H1 (cell line): ENCODE measurements around the gene SYNJ1. TPM values are rescaled to one million over a fixed set of nuclear protein-coding genes. Genes with fewer than 3 reads are reported as not detected.

Experiments
- CTCF ChIA-PET: fragments of 300-600 bp; sonication (Branson Sonifier 250); formaldehyde crosslinking; loops from one replicate; lab custom pipeline; 2021; ENCODE audit not compliant: partially characterized antibody; lab: Charles Lee
- POLR2A ChIA-PET: fragments of 300-600 bp; sonication (Branson Sonifier 250); formaldehyde crosslinking; loops from one replicate; lab custom pipeline; 2021; ENCODE audit warnings: inconsistent platforms; ENCODE audit not compliant: partially characterized antibody; lab: Charles Lee
- DNase-seq, 2 experiments: peaks; one replicate each; pipeline versions ENCODE4 v3.0.0 to v3.0.0-alpha.2; 2010 to 2022; ENCODE audit warnings: low spot score in 2 of 2, low read depth in 1 of 2, mixed read lengths in 1 of 2
- FAIRE-seq: peaks from 2 replicates; lab custom pipeline; 2011; peaks lifted over from hg19 to GRCh38; lab: Jason Lieb, UNC
- H2AFZ ChIP-seq: 2 replicates; pipeline ENCODE4 v1.8.1; 2012; ENCODE audit warnings: low read length, inconsistent platforms
- H2AK5ac ChIP-seq: 2 replicates; pipeline ENCODE4 v1.6.1; 2013; ENCODE audit warnings: low read depth, low read length
- H2BK120ac ChIP-seq: replicated peaks from 2 replicates; pipeline ENCODE3; 2013; ENCODE audit warnings: low read depth, low read length, inconsistent platforms
- H2BK12ac ChIP-seq: 2 replicates; pipeline ENCODE4 v1.6.1; 2013; ENCODE audit warnings: low read depth, low read length
- H2BK15ac ChIP-seq: 2 replicates; pipeline ENCODE4 v1.6.1; 2013; ENCODE audit warnings: low read length
- H2BK20ac ChIP-seq: 2 replicates; pipeline ENCODE4 v1.6.1; 2013; ENCODE audit warnings: low read length
- H2BK5ac ChIP-seq: 2 replicates; pipeline ENCODE4 v1.6.1; 2013; ENCODE audit warnings: low read depth, low read length
- H3K14ac ChIP-seq: 2 replicates; pipeline ENCODE4 v1.6.1; 2013; ENCODE audit warnings: inconsistent platforms; ENCODE audit not compliant: insufficient read length
- H3K18ac ChIP-seq: 2 replicates; pipeline ENCODE4 v1.6.1; 2013; ENCODE audit warnings: low read length; ENCODE audit errors: extremely low read depth
- H3K23ac ChIP-seq: 2 replicates; pipeline ENCODE4 v1.6.1; 2013; ENCODE audit warnings: inconsistent platforms; ENCODE audit not compliant: insufficient read length
- H3K23me2 ChIP-seq: 2 replicates; pipeline ENCODE4 v1.6.1; 2013; ENCODE audit warnings: low read depth, low read length
- H3K27ac ChIP-seq: 2 replicates; pipeline ENCODE4 v1.6.1; 2011; ENCODE audit warnings: low read depth, low read length, inconsistent platforms
- H3K27me3 ChIP-seq, 4 experiments: replicated peaks in 1 of 4; 1 replicate in 1 of 4; 2 replicates in 3 of 4; pipeline versions ENCODE4 v1.6.1 to v1.8.1; 2011 to 2013; ENCODE audit warnings: low read length in 3 of 4, mild to moderate bottlenecking in 3 of 4, inconsistent platforms in 2 of 4, mixed read lengths in 2 of 4, moderate library complexity in 1 of 4; ENCODE audit not compliant: control insufficient read depth in 3 of 4, insufficient read depth in 3 of 4; ENCODE audit errors: extremely low read depth in 1 of 4
- H3K36me3 ChIP-seq, 4 experiments: 2 replicates each; pipeline versions ENCODE4 v1.6.1 to v1.8.1; 2011 to 2013; ENCODE audit warnings: mild to moderate bottlenecking in 4 of 4, low read length in 3 of 4, moderate library complexity in 2 of 4, control low read depth in 1 of 4, inconsistent platforms in 1 of 4; ENCODE audit not compliant: insufficient read depth in 4 of 4, control insufficient read depth in 2 of 4
- H3K4ac ChIP-seq: replicated peaks from 2 replicates; pipeline ENCODE3; 2013; ENCODE audit warnings: low read length, low read depth, mixed read lengths, inconsistent platforms; ENCODE audit not compliant: insufficient read length
- H3K4me1 ChIP-seq, 4 experiments: replicated peaks in 1 of 4; 1 replicate in 1 of 4; 2 replicates in 3 of 4; pipeline versions ENCODE4 v1.6.1 to v1.8.1; 2011 to 2013; ENCODE audit warnings: low read length in 3 of 4, inconsistent platforms in 2 of 4, mixed read lengths in 1 of 4; ENCODE audit not compliant: insufficient read depth in 4 of 4, control insufficient read depth in 3 of 4
- H3K4me2 ChIP-seq, 2 experiments: 2 replicates each; pipeline versions ENCODE4 v1.6.1 to v1.8.1; 2011 to 2013; ENCODE audit warnings: low read depth in 2 of 2, low read length in 2 of 2, control low read depth in 1 of 2, inconsistent platforms in 1 of 2, mild to moderate bottlenecking in 1 of 2; ENCODE audit not compliant: insufficient read depth in 1 of 2
- H3K4me3 ChIP-seq, 4 experiments: fragments of 200-600, 300-600 bp in 1 of 4; sonication (generic), shearing (Covaris generic), sonication (Bioruptor Twin) in 1 of 4; 2 replicates each; pipeline versions ENCODE4 v1.5.1 to v1.8.1; 2011 to 2016; ENCODE audit warnings: low read length in 4 of 4, low read depth in 3 of 4, control low read depth in 2 of 4, inconsistent platforms in 2 of 4, mild to moderate bottlenecking in 2 of 4, mixed read lengths in 1 of 4, moderate library complexity in 1 of 4; ENCODE audit not compliant: insufficient read depth in 2 of 4; ENCODE audit errors: extremely low read depth in 1 of 4
- H3K56ac ChIP-seq: replicated peaks from 2 replicates; pipeline ENCODE3; 2013; ENCODE audit warnings: low read depth, mild to moderate bottlenecking, mixed read lengths, low read length, inconsistent platforms; ENCODE audit not compliant: insufficient read length
- H3K79me1 ChIP-seq: 2 replicates; pipeline ENCODE4 v1.6.1; 2013; ENCODE audit warnings: low read depth, low read length, control low read depth
- H3K79me2 ChIP-seq, 2 experiments: 2 replicates each; pipeline versions ENCODE4 v1.6.1 to v1.8.1; 2012 to 2013; ENCODE audit warnings: low read length in 2 of 2, mild to moderate bottlenecking in 2 of 2, inconsistent platforms in 1 of 2; ENCODE audit not compliant: insufficient read depth in 2 of 2, control insufficient read depth in 1 of 2
- H3K9ac ChIP-seq, 4 experiments: replicated peaks in 1 of 4; 1 replicate in 1 of 4; 2 replicates in 3 of 4; pipeline versions ENCODE4 v1.6.1 to v1.8.1; 2011 to 2013; ENCODE audit warnings: low read depth in 3 of 4, low read length in 3 of 4, control low read depth in 2 of 4, mild to moderate bottlenecking in 2 of 4, moderate library complexity in 2 of 4, inconsistent platforms in 1 of 4; ENCODE audit errors: extremely low read depth in 1 of 4
- H3K9me3 ChIP-seq, 2 experiments: 2 replicates each; pipeline versions ENCODE4 v1.6.1 to v1.8.1; 2012 to 2013; ENCODE audit warnings: mild to moderate bottlenecking in 2 of 2, moderate library complexity in 2 of 2, control low read depth in 1 of 2, inconsistent platforms in 1 of 2, low read depth in 1 of 2, low read length in 1 of 2, mixed read lengths in 1 of 2; ENCODE audit not compliant: insufficient read depth in 2 of 2
- H4K20me1 ChIP-seq, 2 experiments: replicated peaks in 1 of 2; 2 replicates each; pipeline versions ENCODE3 to v1.8.1; 2011 to 2013; ENCODE audit warnings: inconsistent platforms in 2 of 2, low read length in 2 of 2, mild to moderate bottlenecking in 1 of 2; ENCODE audit not compliant: insufficient read depth in 2 of 2, control insufficient read depth in 1 of 2
- H4K5ac ChIP-seq: 2 replicates; pipeline ENCODE4 v1.6.1; 2013; ENCODE audit warnings: low read length, low read depth, mixed read lengths, inconsistent platforms; ENCODE audit not compliant: insufficient read length
- H4K8ac ChIP-seq: 2 replicates; pipeline ENCODE4 v1.8.0; 2013; ENCODE audit warnings: mild to moderate bottlenecking, moderate library complexity, low read length, inconsistent platforms; ENCODE audit not compliant: insufficient read depth; ENCODE audit errors: extremely low read depth
- H4K91ac ChIP-seq: replicated peaks from 2 replicates; pipeline ENCODE3; 2013; ENCODE audit warnings: low read length, mixed read lengths, inconsistent platforms; ENCODE audit not compliant: insufficient read length
- BACH1 ChIP-seq: IDR thresholded peaks from 2 replicates; pipeline ENCODE4 v1.6.1; 2012; ENCODE audit warnings: low read length, improper control_type of control experiment
- CBX5 ChIP-seq: fragments of 300-800, 300-1000 bp; sonication (generic); IDR thresholded peaks from 2 replicates; pipeline ENCODE4 v1.7.1; 2016; ENCODE audit warnings: antibody characterized with exemption, low read length, low read depth
- CBX8 ChIP-seq: fragments of 300-800, 300-1000 bp; sonication (generic); IDR thresholded peaks from 2 replicates; pipeline ENCODE4 v1.7.1; 2016; ENCODE audit warnings: low read depth, low read length, borderline replicate concordance
- CHD2 ChIP-seq: IDR thresholded peaks from 2 replicates; pipeline ENCODE4 v1.6.1; 2012; ENCODE audit warnings: low read length, improper control_type of control experiment
- EGR1 ChIP-seq: IDR thresholded peaks from 2 replicates; pipeline ENCODE4 v1.6.1; 2011; ENCODE audit warnings: low read depth, low read length, borderline replicate concordance
- GABPA ChIP-seq: IDR thresholded peaks from 2 replicates; pipeline ENCODE4 v1.6.1; 2011; ENCODE audit warnings: mild to moderate bottlenecking, low read length, moderate library complexity, borderline replicate concordance; ENCODE audit not compliant: insufficient read depth
- HDAC6 ChIP-seq: IDR thresholded peaks from one replicate; pipeline ENCODE4 v1.7.1; 2012; ENCODE audit warnings: low read depth, mild to moderate bottlenecking, inconsistent platforms, low read length, moderate library complexity
- MAFK ChIP-seq: IDR thresholded peaks from 2 replicates; pipeline ENCODE4 v1.6.1; 2012; ENCODE audit warnings: low read depth, mild to moderate bottlenecking, improper control_type of control experiment, low read length
- PHF8 ChIP-seq: fragments of 200-600 bp; sonication (generic); conservative IDR thresholded peaks from 2 replicates; pipeline ENCODE4 v1.7.1; 2012; ENCODE audit warnings: low read depth, mild to moderate bottlenecking, inconsistent platforms, low read length, moderate library complexity
- RXRA ChIP-seq: IDR thresholded peaks from 2 replicates; pipeline ENCODE4 v1.6.1; 2011; ENCODE audit warnings: low read depth, mild to moderate bottlenecking, low read length, moderate library complexity; ENCODE audit not compliant: insufficient read depth
- SP1 ChIP-seq: IDR thresholded peaks from 2 replicates; pipeline ENCODE4 v1.6.1; 2011; ENCODE audit warnings: low read depth, low read length
- SUZ12 ChIP-seq: fragments of 200-600 bp; sonication (generic); IDR thresholded peaks from 2 replicates; pipeline ENCODE4 v1.6.1; 2012; ENCODE audit warnings: mild to moderate bottlenecking, inconsistent platforms, low read length, moderate library complexity, mixed read lengths
- WGBS, 2 experiments: shearing (Covaris generic) in 1 of 2; methylation state at CpG; one replicate each; pipeline versions ENCODE4 v1.1.6 to v1.1.7; 2013 to 2015; ENCODE audit warnings: low lambda C conversion rate in 2 of 2, mixed read lengths in 2 of 2, inconsistent platforms in 1 of 2, low coverage in 1 of 2, missing lambda C conversion rate in 1 of 2; ENCODE audit not compliant: insufficient replicate concordance in 2 of 2, insufficient coverage in 1 of 2, insufficient read length in 1 of 2; ENCODE audit errors: extremely low coverage in 1 of 2, missing lambda C conversion rate in 1 of 2; 5-methylcytosine and 5-hydroxymethylcytosine counted together
- polyA plus RNA-seq, 7 experiments: library from polyadenylated mRNA; depleted of rRNA in 3 of 7; stranded (reverse) in 5 of 7; unstranded in 2 of 7; fragments of >200 nt in 5 of 7; fragments of 200-250 nt in 2 of 7; gene quantifications; 1 replicate in 5 of 7; 2 replicates in 1 of 7; 4 replicates in 1 of 7; pipeline versions ENCODE4 v1.2.1 to v1.2.3, GENCODE V29; 2011 to 2013; ENCODE audit warnings: missing spikeins in 2 of 7, mixed read lengths in 2 of 7
- total RNA-seq: library from RNA; stranded (reverse); fragmentation: NEBNext Ultra II Directional; extraction: Animal tissue kit (Norgen Biotek cat#: 25700); gene quantifications from 2 replicates; pipeline ENCODE4 v1.2.1, GENCODE V29; 2021
- TF ChIP-seq, protein P1 (sequence below): IDR thresholded peaks from 2 replicates; pipeline ENCODE4 v1.6.1; 2011; ENCODE audit warnings: low read length, improper control_type of control experiment

SYNJ1 gene
- total and polyA plus RNA-seq, 2 of the 8 experiments (the other 6 are each of a cell fraction or from before 2014, with no cell fraction given): 1.3 to 4.3 TPM

DNA sequence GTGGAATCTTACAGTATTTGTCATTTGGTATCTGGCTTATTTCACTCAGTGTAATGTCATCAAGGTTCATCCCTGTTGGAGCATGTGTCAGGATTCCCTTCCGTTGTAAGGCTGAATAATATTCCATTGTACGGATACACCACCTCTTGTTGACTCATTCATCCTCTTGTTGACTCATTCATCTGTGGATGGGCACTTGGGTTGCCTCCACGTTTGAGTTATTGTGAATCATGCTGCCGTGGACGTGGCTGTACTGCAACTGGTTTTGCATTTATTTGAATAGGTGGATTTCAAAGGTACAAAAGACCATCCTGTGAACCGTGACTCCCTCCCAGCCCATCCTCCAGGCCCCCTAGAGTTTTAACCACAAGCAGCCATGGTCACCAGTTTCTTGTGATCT lies 130.6 kb downstream of the SYNJ1 start:
- no peak overlapping the region for H3K56ac ChIP-seq
- H2BK5ac ChIP-seq: no peak overlapping the region
- H3K36me3 ChIP-seq: peaks cover 7 to 26% (median 14%) of the 10 kb centered on the region in 4 experiments; a peak in 7 of 8 replicates
- peaks cover 0 to 8% (median under 1%) of the 10 kb centered on the region in 4 experiments; a peak in 5 of 7 replicates for H3K4me1 ChIP-seq
- H3K79me2 ChIP-seq: no peaks in the 10 kb centered on the region
- DNase-seq (no peak), FAIRE-seq (no peak)
- no peak overlapping the region for H3K14ac ChIP-seq
- H3K23ac ChIP-seq: no peak overlapping the region
- H4K91ac ChIP-seq: no peak overlapping the region
- H2BK15ac ChIP-seq: no peak overlapping the region
- H3K79me1 ChIP-seq: no peaks in the 10 kb centered on the region
- no peak overlapping the region for H2BK20ac ChIP-seq
- H3K4me2 ChIP-seq: no peak overlapping the region
- H2BK12ac ChIP-seq: no peak overlapping the region
- H2BK120ac ChIP-seq: no peak overlapping the region
- no peaks in the 10 kb centered on the region for H3K27me3 ChIP-seq
- no peaks in the 10 kb centered on the region for H3K23me2 ChIP-seq
- no peaks in the 10 kb centered on the region for H3K9me3 ChIP-seq
- H2AFZ ChIP-seq: no peak overlapping the region
- no peak overlapping the region for H3K27ac ChIP-seq
- H3K18ac ChIP-seq: no peak overlapping the region
- no peak overlapping the region for H2AK5ac ChIP-seq
- no peak overlapping the region for H3K4ac ChIP-seq
- 98% methylated on average over 6 of the region's 6 CpGs; no CpG with 5 or more reads in 1 of the 2 experiments for WGBS, 2 experiments
- no peak overlapping the region for H3K4me3 ChIP-seq
- ChIA-PET CTCF (interaction anchor here (2.6 to 6.5 kb wide), 3 partner anchors 20 to 195 kb away, joined by 15 to 68 read pairs (median 24); no protein-coding TSS in a partner anchor), POLR2A (interaction anchor here (0.8 kb wide), 1 partner anchor 20 kb away, joined by 3 read pairs; no protein-coding TSS in a partner anchor)
- H4K5ac ChIP-seq: no peak overlapping the region
- no peak overlapping the region for H4K8ac ChIP-seq
- H3K9ac ChIP-seq: no peak overlapping the region
- peaks cover 0 to 5% of the 10 kb centered on the region in 2 experiments for H4K20me1 ChIP-seq
- TF ChIP-seq CBX5 (no peak), EGR1 (no peak), HDAC6 (no peak), PHF8 (no peak), CBX8 (no peak), CHD2 (no peak), BACH1 (no peak), RXRA (no peak), MAFK (no peak), SP1 (no peak), SUZ12 (no peak), GABPA (no peak)
- TF ChIP-seq, protein P1, sequence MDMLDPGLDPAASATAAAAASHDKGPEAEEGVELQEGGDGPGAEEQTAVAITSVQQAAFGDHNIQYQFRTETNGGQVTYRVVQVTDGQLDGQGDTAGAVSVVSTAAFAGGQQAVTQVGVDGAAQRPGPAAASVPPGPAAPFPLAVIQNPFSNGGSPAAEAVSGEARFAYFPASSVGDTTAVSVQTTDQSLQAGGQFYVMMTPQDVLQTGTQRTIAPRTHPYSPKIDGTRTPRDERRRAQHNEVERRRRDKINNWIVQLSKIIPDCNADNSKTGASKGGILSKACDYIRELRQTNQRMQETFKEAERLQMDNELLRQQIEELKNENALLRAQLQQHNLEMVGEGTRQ: no peak
